Esophagus muscularis mucosa (tissue), 4 donors: ENCODE results near the gene UPF3A.

Experiments used
- EP300 ChIP-seq: sonication (generic); formaldehyde crosslinking; IDR thresholded peaks from one replicate; pipeline ENCODE4 v1.6.1; 2017; ENCODE audit warnings: antibody characterized with exemption
- POLR2A ChIP-seq: fragments of 450-650 bp; IDR thresholded peaks from one replicate; pipeline ENCODE4 v1.6.1; 2017; ENCODE audit warnings: antibody characterized with exemption, moderate library complexity, mild to moderate bottlenecking, low read depth
- POLR2AphosphoS5 ChIP-seq, 2 donors: sonication (generic); formaldehyde crosslinking; IDR thresholded peaks; one replicate each; pipeline ENCODE4 v1.6.1; 2017; ENCODE audit warnings: antibody characterized with exemption in 2 of 2
- TF ChIP-seq, protein P1 (sequence below), 3 experiments: fragments of 200-600 bp in 2 of 3; fragments of 450-650 bp in 1 of 3; sonication (generic) in 2 of 3; IDR thresholded peaks; one replicate each; pipeline ENCODE4 v1.5.1; 2017 to 2019; ENCODE audit warnings: antibody characterized with exemption in 3 of 3, mild to moderate bottlenecking in 2 of 3, moderate library complexity in 1 of 3

DNA sequence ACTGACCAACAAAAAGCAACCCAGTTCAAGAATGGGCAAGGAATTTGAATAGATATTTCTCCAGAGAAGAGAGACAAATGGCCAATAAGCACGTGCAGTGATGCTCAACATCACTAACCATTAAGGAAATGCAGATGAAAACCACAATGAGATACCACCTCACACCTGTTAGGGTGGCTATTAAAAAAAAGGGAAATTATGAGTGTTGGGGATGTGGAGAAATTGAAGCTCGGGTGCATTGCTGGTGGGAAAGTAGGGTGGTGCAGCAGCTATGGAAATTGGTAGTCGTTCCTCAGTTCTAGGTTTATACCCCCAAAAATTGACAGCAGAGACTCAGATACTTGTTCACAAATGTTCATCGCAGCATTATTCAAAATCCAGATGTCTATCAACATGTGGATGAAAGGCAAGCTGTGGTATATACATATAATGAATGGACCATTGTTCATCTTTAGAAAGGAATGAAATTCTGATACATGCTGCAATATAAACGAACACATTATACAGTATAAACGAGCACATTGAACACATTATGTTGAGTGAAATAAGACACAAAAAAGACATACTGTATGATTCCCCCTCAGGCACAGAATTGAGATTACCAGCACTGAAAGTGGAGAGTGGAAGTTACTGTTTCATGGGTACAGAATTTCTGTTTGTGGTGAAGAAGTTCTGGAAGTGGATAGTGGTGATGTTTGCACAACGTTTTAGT, 33.8 kb downstream of the UPF3A start:
- no peak for TF ChIP-seq POLR2AphosphoS5 (IDR thresholded peaks at IDR 0.05)
- TF ChIP-seq, protein P1, sequence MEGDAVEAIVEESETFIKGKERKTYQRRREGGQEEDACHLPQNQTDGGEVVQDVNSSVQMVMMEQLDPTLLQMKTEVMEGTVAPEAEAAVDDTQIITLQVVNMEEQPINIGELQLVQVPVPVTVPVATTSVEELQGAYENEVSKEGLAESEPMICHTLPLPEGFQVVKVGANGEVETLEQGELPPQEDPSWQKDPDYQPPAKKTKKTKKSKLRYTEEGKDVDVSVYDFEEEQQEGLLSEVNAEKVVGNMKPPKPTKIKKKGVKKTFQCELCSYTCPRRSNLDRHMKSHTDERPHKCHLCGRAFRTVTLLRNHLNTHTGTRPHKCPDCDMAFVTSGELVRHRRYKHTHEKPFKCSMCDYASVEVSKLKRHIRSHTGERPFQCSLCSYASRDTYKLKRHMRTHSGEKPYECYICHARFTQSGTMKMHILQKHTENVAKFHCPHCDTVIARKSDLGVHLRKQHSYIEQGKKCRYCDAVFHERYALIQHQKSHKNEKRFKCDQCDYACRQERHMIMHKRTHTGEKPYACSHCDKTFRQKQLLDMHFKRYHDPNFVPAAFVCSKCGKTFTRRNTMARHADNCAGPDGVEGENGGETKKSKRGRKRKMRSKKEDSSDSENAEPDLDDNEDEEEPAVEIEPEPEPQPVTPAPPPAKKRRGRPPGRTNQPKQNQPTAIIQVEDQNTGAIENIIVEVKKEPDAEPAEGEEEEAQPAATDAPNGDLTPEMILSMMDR (IDR thresholded peaks at IDR 0.05): no peak
- TF ChIP-seq POLR2A: no peak
- no peak for TF ChIP-seq EP300
